ENCODE data around the gene ASCL5.

DNA sequence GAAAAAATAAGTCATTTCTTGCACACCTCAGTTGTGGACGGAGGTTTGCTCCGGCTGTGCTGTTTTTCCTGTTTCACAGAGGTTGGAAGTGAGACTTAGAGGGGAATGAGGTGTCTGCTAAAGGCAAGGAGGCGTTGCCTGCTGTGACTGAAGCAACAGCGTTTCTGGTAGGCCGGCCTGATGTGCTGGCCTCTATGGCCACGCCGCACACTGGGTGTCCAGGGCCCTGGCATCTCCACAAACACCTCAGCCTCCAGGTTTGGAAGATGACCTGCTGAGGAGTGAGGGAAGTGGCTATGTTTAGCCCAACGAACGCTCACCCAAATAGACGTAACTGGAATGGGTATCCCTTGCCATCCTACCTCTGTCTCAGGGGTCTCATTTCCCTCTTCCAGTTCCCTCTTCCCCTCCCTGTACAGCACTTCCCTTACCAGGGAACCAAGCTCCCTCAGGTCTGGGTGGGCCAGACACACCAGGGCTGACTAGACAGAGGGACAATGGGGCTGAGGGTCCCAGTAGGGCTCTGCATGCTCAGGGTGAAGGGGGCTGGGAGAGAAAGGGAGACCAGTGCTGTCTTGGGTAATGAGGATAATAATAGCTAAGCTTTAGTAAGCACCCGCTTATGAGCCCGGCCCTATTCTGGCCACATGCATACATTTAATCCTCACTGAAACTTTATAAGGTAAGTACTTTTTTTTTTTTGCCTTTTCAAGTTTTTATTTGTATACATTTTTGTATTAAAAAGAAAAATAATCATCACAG, 26.6 kb downstream of the ASCL5 start:
- no peak for TF ChIP-seq POLR2A (IDR thresholded peaks at IDR 0.05)
- TF ChIP-seq, protein P1, sequence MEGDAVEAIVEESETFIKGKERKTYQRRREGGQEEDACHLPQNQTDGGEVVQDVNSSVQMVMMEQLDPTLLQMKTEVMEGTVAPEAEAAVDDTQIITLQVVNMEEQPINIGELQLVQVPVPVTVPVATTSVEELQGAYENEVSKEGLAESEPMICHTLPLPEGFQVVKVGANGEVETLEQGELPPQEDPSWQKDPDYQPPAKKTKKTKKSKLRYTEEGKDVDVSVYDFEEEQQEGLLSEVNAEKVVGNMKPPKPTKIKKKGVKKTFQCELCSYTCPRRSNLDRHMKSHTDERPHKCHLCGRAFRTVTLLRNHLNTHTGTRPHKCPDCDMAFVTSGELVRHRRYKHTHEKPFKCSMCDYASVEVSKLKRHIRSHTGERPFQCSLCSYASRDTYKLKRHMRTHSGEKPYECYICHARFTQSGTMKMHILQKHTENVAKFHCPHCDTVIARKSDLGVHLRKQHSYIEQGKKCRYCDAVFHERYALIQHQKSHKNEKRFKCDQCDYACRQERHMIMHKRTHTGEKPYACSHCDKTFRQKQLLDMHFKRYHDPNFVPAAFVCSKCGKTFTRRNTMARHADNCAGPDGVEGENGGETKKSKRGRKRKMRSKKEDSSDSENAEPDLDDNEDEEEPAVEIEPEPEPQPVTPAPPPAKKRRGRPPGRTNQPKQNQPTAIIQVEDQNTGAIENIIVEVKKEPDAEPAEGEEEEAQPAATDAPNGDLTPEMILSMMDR (IDR thresholded peaks at IDR 0.05): no peak
